H1 (cell line): Measurements from ENCODE around the gene MAP4. TPM values are rescaled to one million over a fixed set of nuclear protein-coding genes. Genes with fewer than 3 reads are reported as not detected.

Experiments used
- CTCF ChIA-PET: fragments of 300-600 bp; sonication (Branson Sonifier 250); formaldehyde crosslinking; loops from one replicate; lab custom pipeline; 2021; ENCODE audit not compliant: partially characterized antibody; lab: Charles Lee
- POLR2A ChIA-PET: fragments of 300-600 bp; sonication (Branson Sonifier 250); formaldehyde crosslinking; loops from one replicate; lab custom pipeline; 2021; ENCODE audit warnings: inconsistent platforms; ENCODE audit not compliant: partially characterized antibody; lab: Charles Lee
- DNase-seq, 2 experiments: peaks; one replicate each; pipeline versions ENCODE4 v3.0.0 to v3.0.0-alpha.2; 2010 to 2022; ENCODE audit warnings: low spot score in 2 of 2, low read depth in 1 of 2, mixed read lengths in 1 of 2
- FAIRE-seq: peaks from 2 replicates; lab custom pipeline; 2011; peaks lifted over from hg19 to GRCh38; lab: Jason Lieb, UNC
- H2AFZ ChIP-seq: 2 replicates; pipeline ENCODE4 v1.8.1; 2012; ENCODE audit warnings: low read length, inconsistent platforms
- H2AK5ac ChIP-seq: 2 replicates; pipeline ENCODE4 v1.6.1; 2013; ENCODE audit warnings: low read depth, low read length
- H2BK120ac ChIP-seq: replicated peaks from 2 replicates; pipeline ENCODE3; 2013; ENCODE audit warnings: low read depth, low read length, inconsistent platforms
- H2BK12ac ChIP-seq: 2 replicates; pipeline ENCODE4 v1.6.1; 2013; ENCODE audit warnings: low read depth, low read length
- H2BK15ac ChIP-seq: 2 replicates; pipeline ENCODE4 v1.6.1; 2013; ENCODE audit warnings: low read length
- H2BK20ac ChIP-seq: 2 replicates; pipeline ENCODE4 v1.6.1; 2013; ENCODE audit warnings: low read length
- H2BK5ac ChIP-seq: 2 replicates; pipeline ENCODE4 v1.6.1; 2013; ENCODE audit warnings: low read depth, low read length
- H3K14ac ChIP-seq: 2 replicates; pipeline ENCODE4 v1.6.1; 2013; ENCODE audit warnings: inconsistent platforms; ENCODE audit not compliant: insufficient read length
- H3K18ac ChIP-seq: 2 replicates; pipeline ENCODE4 v1.6.1; 2013; ENCODE audit warnings: low read length; ENCODE audit errors: extremely low read depth
- H3K23ac ChIP-seq: 2 replicates; pipeline ENCODE4 v1.6.1; 2013; ENCODE audit warnings: inconsistent platforms; ENCODE audit not compliant: insufficient read length
- H3K23me2 ChIP-seq: 2 replicates; pipeline ENCODE4 v1.6.1; 2013; ENCODE audit warnings: low read depth, low read length
- H3K27ac ChIP-seq: 2 replicates; pipeline ENCODE4 v1.6.1; 2011; ENCODE audit warnings: low read depth, low read length, inconsistent platforms
- H3K27me3 ChIP-seq, 4 experiments: replicated peaks in 1 of 4; 1 replicate in 1 of 4; 2 replicates in 3 of 4; pipeline versions ENCODE4 v1.6.1 to v1.8.1; 2011 to 2013; ENCODE audit warnings: low read length in 3 of 4, mild to moderate bottlenecking in 3 of 4, inconsistent platforms in 2 of 4, mixed read lengths in 2 of 4, moderate library complexity in 1 of 4; ENCODE audit not compliant: control insufficient read depth in 3 of 4, insufficient read depth in 3 of 4; ENCODE audit errors: extremely low read depth in 1 of 4
- H3K36me3 ChIP-seq, 4 experiments: 2 replicates each; pipeline versions ENCODE4 v1.6.1 to v1.8.1; 2011 to 2013; ENCODE audit warnings: mild to moderate bottlenecking in 4 of 4, low read length in 3 of 4, moderate library complexity in 2 of 4, control low read depth in 1 of 4, inconsistent platforms in 1 of 4; ENCODE audit not compliant: insufficient read depth in 4 of 4, control insufficient read depth in 2 of 4
- H3K4ac ChIP-seq: replicated peaks from 2 replicates; pipeline ENCODE3; 2013; ENCODE audit warnings: low read length, low read depth, mixed read lengths, inconsistent platforms; ENCODE audit not compliant: insufficient read length
- H3K4me1 ChIP-seq, 4 experiments: replicated peaks in 1 of 4; 1 replicate in 1 of 4; 2 replicates in 3 of 4; pipeline versions ENCODE4 v1.6.1 to v1.8.1; 2011 to 2013; ENCODE audit warnings: low read length in 3 of 4, inconsistent platforms in 2 of 4, mixed read lengths in 1 of 4; ENCODE audit not compliant: insufficient read depth in 4 of 4, control insufficient read depth in 3 of 4
- H3K4me2 ChIP-seq, 2 experiments: 2 replicates each; pipeline versions ENCODE4 v1.6.1 to v1.8.1; 2011 to 2013; ENCODE audit warnings: low read depth in 2 of 2, low read length in 2 of 2, control low read depth in 1 of 2, inconsistent platforms in 1 of 2, mild to moderate bottlenecking in 1 of 2; ENCODE audit not compliant: insufficient read depth in 1 of 2
- H3K4me3 ChIP-seq, 4 experiments: fragments of 200-600, 300-600 bp in 1 of 4; sonication (generic), shearing (Covaris generic), sonication (Bioruptor Twin) in 1 of 4; 2 replicates each; pipeline versions ENCODE4 v1.5.1 to v1.8.1; 2011 to 2016; ENCODE audit warnings: low read length in 4 of 4, low read depth in 3 of 4, control low read depth in 2 of 4, inconsistent platforms in 2 of 4, mild to moderate bottlenecking in 2 of 4, mixed read lengths in 1 of 4, moderate library complexity in 1 of 4; ENCODE audit not compliant: insufficient read depth in 2 of 4; ENCODE audit errors: extremely low read depth in 1 of 4
- H3K56ac ChIP-seq: replicated peaks from 2 replicates; pipeline ENCODE3; 2013; ENCODE audit warnings: low read depth, mild to moderate bottlenecking, mixed read lengths, low read length, inconsistent platforms; ENCODE audit not compliant: insufficient read length
- H3K79me1 ChIP-seq: 2 replicates; pipeline ENCODE4 v1.6.1; 2013; ENCODE audit warnings: low read depth, low read length, control low read depth
- H3K79me2 ChIP-seq, 2 experiments: 2 replicates each; pipeline versions ENCODE4 v1.6.1 to v1.8.1; 2012 to 2013; ENCODE audit warnings: low read length in 2 of 2, mild to moderate bottlenecking in 2 of 2, inconsistent platforms in 1 of 2; ENCODE audit not compliant: insufficient read depth in 2 of 2, control insufficient read depth in 1 of 2
- H3K9ac ChIP-seq, 4 experiments: replicated peaks in 1 of 4; 1 replicate in 1 of 4; 2 replicates in 3 of 4; pipeline versions ENCODE4 v1.6.1 to v1.8.1; 2011 to 2013; ENCODE audit warnings: low read depth in 3 of 4, low read length in 3 of 4, control low read depth in 2 of 4, mild to moderate bottlenecking in 2 of 4, moderate library complexity in 2 of 4, inconsistent platforms in 1 of 4; ENCODE audit errors: extremely low read depth in 1 of 4
- H3K9me3 ChIP-seq, 2 experiments: 2 replicates each; pipeline versions ENCODE4 v1.6.1 to v1.8.1; 2012 to 2013; ENCODE audit warnings: mild to moderate bottlenecking in 2 of 2, moderate library complexity in 2 of 2, control low read depth in 1 of 2, inconsistent platforms in 1 of 2, low read depth in 1 of 2, low read length in 1 of 2, mixed read lengths in 1 of 2; ENCODE audit not compliant: insufficient read depth in 2 of 2
- H4K20me1 ChIP-seq, 2 experiments: replicated peaks in 1 of 2; 2 replicates each; pipeline versions ENCODE3 to v1.8.1; 2011 to 2013; ENCODE audit warnings: inconsistent platforms in 2 of 2, low read length in 2 of 2, mild to moderate bottlenecking in 1 of 2; ENCODE audit not compliant: insufficient read depth in 2 of 2, control insufficient read depth in 1 of 2
- H4K5ac ChIP-seq: 2 replicates; pipeline ENCODE4 v1.6.1; 2013; ENCODE audit warnings: low read length, low read depth, mixed read lengths, inconsistent platforms; ENCODE audit not compliant: insufficient read length
- H4K8ac ChIP-seq: 2 replicates; pipeline ENCODE4 v1.8.0; 2013; ENCODE audit warnings: mild to moderate bottlenecking, moderate library complexity, low read length, inconsistent platforms; ENCODE audit not compliant: insufficient read depth; ENCODE audit errors: extremely low read depth
- H4K91ac ChIP-seq: replicated peaks from 2 replicates; pipeline ENCODE3; 2013; ENCODE audit warnings: low read length, mixed read lengths, inconsistent platforms; ENCODE audit not compliant: insufficient read length
- NRF1 ChIP-seq: IDR thresholded peaks from 2 replicates; pipeline ENCODE4 v1.6.1; 2011; ENCODE audit warnings: mild to moderate bottlenecking, low read depth, low read length, improper control_type of control experiment
- TCF12 ChIP-seq: IDR thresholded peaks from 2 replicates; pipeline ENCODE4 v1.6.1; 2011; ENCODE audit warnings: low read depth, mild to moderate bottlenecking, low read length
- WGBS, 2 experiments: shearing (Covaris generic) in 1 of 2; methylation state at CpG; one replicate each; pipeline versions ENCODE4 v1.1.6 to v1.1.7; 2013 to 2015; ENCODE audit warnings: low lambda C conversion rate in 2 of 2, mixed read lengths in 2 of 2, inconsistent platforms in 1 of 2, low coverage in 1 of 2, missing lambda C conversion rate in 1 of 2; ENCODE audit not compliant: insufficient replicate concordance in 2 of 2, insufficient coverage in 1 of 2, insufficient read length in 1 of 2; ENCODE audit errors: extremely low coverage in 1 of 2, missing lambda C conversion rate in 1 of 2; 5-methylcytosine and 5-hydroxymethylcytosine counted together
- polyA plus RNA-seq, 7 experiments: library from polyadenylated mRNA; depleted of rRNA in 3 of 7; stranded (reverse) in 5 of 7; unstranded in 2 of 7; fragments of >200 nt in 5 of 7; fragments of 200-250 nt in 2 of 7; gene quantifications; 1 replicate in 5 of 7; 2 replicates in 1 of 7; 4 replicates in 1 of 7; pipeline versions ENCODE4 v1.2.1 to v1.2.3, GENCODE V29; 2011 to 2013; ENCODE audit warnings: missing spikeins in 2 of 7, mixed read lengths in 2 of 7
- total RNA-seq: library from RNA; stranded (reverse); fragmentation: NEBNext Ultra II Directional; extraction: Animal tissue kit (Norgen Biotek cat#: 25700); gene quantifications from 2 replicates; pipeline ENCODE4 v1.2.1, GENCODE V29; 2021

MAP4 gene
- total and polyA plus RNA-seq, 2 of the 8 experiments (the other 6 are each of a cell fraction or from before 2014, with no cell fraction given) = 67.0 to 179 TPM

GRCh38 chr3:48065035-48065434, 48.8 kb upstream of the MAP4 start:
- 96% methylated on average over 1 of the region's 1 CpG; no CpG with 5 or more reads in 1 of the 2 experiments for WGBS, 2 experiments
- no peaks in the 10 kb centered on the region for H3K27me3 ChIP-seq
- peaks cover 2 to 68% of the 10 kb centered on the region in 2 experiments; a peak in 2 of 4 replicates for H3K79me2 ChIP-seq
- peaks cover 3% of the 10 kb centered on the region; the same call in 1 of the 2 replicates for H3K79me1 ChIP-seq
- peaks cover 5 to 10% of the 10 kb centered on the region in 2 experiments for H3K9me3 ChIP-seq
- no peak overlapping the region for H3K56ac ChIP-seq
- no peak overlapping the region for H3K18ac ChIP-seq
- no peak overlapping the region for H2BK15ac ChIP-seq
- H3K23ac ChIP-seq = no peak overlapping the region
- H3K4me1 ChIP-seq = no peaks in the 10 kb centered on the region
- H3K27ac ChIP-seq = no peak overlapping the region
- POLR2A ChIA-PET = no interaction called here
- H3K4me2 ChIP-seq = no peak overlapping the region
- FAIRE-seq (no peak), DNase-seq (no peak)
- H3K36me3 ChIP-seq = peaks cover 0 to 4% (median 1%) of the 10 kb centered on the region in 4 experiments; a peak in 1 of 8 replicates
- H3K4ac ChIP-seq = no peak overlapping the region
- H3K9ac ChIP-seq = no peak overlapping the region
- no peak overlapping the region for H2BK120ac ChIP-seq
- H2AFZ ChIP-seq = no peak overlapping the region
- no peak overlapping the region for H2BK12ac ChIP-seq
- H4K5ac ChIP-seq = no peak overlapping the region
- no peak overlapping the region for H2BK5ac ChIP-seq
- no peak overlapping the region for H2AK5ac ChIP-seq
- no peak overlapping the region for H3K4me3 ChIP-seq
- H2BK20ac ChIP-seq = no peak overlapping the region
- no peak for TF ChIP-seq TCF12
- no peak for TF ChIP-seq NRF1
- H3K23me2 ChIP-seq = no peaks in the 10 kb centered on the region
- H4K8ac ChIP-seq = no peak overlapping the region
- no peak overlapping the region for H3K14ac ChIP-seq
- no peak overlapping the region for H4K91ac ChIP-seq
- H4K20me1 ChIP-seq = peaks cover 0 to 9% of the 10 kb centered on the region in 2 experiments
- CTCF ChIA-PET = no interaction called here
